Activated gamma-delta T cell treated with Interleukin-2 at 50 U/mL for 16 hours (primary cell): ENCODE measurements around the gene ABLIM1.

ENCODE experiments used
- DNase-seq: peaks from one replicate; pipeline ENCODE4 v3.0.0-alpha.2; 2020

ABLIM1 gene

DNA sequence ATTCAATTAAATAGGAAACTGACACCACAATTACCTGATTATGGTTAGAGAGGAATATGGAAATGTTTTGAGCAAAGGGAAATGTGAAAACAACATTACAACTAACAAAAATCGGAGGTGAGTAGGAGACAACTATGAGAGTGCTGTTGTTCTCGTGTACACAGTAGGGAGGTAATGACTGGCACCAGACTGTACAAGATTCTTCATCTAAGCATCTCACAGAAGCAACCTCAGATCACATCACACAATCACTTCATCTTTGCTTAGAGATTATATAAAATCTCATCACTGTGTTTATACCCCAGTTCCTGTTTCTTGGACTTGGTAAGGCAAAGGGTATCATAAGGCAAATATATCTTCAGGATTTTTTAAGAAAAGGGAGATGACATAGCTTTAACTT lies 14.9 kb downstream of the ABLIM1 start:
- DNase-seq, result no peak

DNA sequence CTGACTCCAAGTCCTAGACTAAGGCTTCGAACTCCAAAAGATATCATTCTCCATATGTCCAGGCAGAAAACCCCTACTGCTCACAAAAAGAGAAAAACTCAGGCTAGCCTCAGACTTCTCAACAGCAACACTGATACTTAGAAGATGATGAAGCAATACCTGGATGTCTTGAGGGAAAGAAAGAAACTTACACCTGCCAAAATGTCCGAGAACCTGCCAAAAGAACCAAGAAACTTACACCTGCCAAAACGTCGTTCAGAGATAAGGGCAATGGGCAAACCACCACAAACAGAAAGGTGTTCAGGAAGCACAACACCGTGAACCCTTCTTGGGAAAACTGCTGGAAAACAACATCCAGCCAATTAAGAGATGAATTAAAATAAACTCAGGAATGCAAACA lies 15.3 kb downstream of the ABLIM1 start:
- DNase-seq, result no peak

DNA sequence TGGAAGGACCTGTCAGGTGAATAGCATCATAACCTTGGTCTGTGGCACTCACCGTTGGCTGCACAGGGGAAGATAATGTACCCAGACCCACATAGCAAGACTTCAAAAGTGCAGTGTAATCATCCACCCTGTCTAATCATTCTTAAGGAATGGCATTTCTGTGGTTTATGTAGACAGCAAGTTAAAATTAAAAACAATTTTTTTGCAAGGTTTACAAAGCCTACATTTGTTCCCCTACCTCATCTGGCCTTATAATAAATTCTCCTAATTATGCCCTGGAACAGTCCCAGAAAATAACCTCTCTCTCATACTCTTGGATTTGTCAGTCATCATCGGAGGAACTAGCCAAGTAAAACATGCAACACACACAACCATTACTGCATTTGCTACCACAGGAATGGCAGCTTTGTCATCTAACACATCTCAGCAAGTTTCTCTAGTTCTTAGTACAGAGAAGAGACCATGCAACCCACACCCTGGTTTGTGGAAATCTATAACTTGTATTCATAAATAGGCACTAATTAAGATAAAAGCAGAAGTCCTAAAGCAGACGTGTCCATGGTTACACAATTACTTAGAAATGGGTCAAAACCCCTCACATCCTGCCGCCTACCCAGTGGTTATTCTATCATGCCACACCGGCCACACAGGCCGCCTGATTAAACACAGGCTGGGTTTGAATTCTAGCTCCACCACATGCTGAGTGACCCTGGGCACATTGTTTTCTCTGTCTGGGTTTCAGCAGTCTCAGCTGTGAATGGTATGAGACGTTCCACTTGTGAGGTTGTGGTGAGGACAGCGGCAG lies 19.1 kb downstream of the ABLIM1 start:
- DNase-seq, result no peak

DNA sequence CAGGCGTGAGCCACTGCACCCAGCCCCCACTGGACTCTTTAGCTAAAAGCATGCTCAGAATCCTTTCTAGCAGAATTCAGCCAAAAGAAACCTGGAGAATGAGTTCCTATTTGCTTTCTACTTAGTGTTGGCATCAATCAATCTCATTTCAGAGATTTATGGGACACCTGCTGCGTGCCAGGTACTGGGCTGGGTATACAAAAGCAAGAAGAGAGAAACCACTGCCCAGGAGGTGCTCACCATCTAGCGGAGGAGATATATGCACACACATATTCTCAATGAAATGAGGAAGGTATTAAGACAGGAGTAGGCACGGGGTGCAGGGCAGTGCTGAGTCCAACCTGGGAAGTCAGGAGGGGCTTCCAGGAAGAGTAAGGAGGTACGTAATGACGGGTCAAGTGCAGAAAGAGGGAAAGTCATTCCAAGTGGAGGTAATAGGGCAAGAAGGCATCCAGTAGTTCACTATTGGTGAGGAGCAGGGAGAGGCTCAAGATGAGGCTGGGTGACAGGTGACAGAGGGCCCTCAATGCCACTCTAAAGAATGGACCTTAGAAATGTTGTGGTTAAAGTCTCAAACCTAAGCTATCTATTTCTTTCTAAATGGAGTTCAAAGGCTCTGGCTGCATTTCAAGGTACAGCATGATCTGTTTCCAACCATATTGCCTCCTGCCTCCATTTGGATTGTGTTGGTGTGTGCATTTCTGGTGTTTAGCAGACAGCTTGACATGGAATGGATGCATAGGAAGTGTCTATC lies 22.1 kb downstream of the ABLIM1 start:
- no peak for DNase-seq

GRCh38 chr10:114635101-114635500 lies 23.0 kb downstream of the ABLIM1 start:
- DNase-seq, result no peak

DNA sequence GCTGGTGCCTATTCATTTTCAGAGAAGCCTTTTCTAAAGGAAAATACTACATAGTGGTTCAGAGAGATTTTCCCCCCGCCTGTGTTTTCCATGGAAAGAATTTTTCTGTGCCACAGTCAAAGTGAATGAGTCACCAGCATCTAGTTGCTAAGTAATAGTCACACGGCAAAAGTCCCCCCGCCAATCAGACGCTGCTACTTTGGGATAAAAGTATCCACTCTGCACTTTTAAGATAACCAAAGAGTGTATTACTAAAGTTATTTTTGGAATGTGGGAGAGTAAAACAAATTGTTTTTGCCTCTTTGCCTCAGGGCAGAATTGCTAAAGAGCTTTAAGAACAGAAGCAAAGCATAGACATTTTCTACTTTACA lies 23.5 kb downstream of the ABLIM1 start:
- no peak for DNase-seq

- no peak for DNase-seq
Measured at GRCh38 chr10:114632869-114633715, 25.0 kb downstream of the ABLIM1 start.

DNA sequence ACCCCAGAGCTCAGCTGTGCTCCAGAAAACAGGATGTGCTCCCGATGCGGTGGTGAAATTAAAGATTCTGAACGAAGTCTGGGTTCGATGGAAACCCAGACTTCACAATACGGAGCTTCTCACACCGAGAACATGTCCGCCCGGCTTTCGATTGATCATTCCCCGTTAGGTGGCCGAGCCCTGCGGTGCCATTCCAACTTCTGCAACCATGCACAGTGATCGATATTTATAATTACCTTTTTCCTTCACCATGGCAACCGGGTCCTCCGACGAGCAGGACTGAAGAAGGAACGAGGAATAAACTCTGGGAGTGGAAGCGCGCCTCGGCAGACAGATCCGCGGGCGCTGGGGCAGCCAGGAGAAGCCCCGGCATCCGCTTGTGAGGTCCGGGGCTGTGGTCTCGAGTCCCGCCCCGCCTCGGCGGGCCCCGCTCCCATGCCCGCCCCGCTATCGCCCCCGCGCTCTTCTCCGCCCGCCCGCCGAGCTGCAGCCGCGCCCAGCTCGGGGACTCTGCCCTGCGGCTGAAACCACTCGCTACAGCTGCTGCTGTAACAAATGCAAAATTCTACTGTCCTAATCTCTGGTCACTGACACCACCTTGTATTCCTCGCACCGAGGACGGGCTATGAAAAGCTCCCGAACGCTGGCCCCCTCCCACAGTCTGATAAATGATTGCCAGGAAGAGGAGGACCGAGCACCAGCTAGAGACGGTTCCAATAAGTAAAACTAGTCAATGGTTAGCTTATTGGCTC lies 26.2 kb downstream of the ABLIM1 start:
- peak; percentile 9 for DNase-seq

DNA sequence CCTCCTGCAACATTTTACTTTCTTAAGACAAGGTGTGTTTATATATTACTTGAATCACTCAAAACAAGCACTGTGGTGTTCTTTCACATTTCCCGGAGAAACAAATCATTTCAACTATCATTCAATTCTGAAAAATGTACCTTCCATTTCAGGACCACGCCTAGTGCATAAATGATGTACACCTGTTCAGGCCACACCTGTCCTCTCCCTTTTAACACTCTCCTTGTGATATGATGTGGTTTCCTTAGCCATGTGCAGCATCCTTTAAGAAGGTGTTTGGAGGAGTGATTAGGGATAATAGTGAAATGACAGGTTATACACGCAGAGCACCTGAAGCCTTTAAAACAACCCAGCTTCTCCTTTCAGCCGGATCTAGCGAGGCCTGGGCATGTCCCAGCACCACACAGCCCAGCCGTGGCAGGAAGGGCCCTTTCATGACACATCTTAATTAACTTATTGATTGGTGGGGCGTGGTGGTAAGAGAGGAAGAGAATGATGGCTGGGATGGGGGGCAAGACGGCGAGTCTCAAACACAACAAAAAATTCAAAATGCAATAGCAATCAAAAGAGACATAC lies 26.9 kb downstream of the ABLIM1 start:
- DNase-seq, result no peak

- DNase-seq, result no peak
Measured at GRCh38 chr10:114629824-114630730, 28.0 kb downstream of the ABLIM1 start.

- no peak for DNase-seq
Measured at GRCh38 chr10:114629083-114629823, 28.8 kb downstream of the ABLIM1 start.

DNA sequence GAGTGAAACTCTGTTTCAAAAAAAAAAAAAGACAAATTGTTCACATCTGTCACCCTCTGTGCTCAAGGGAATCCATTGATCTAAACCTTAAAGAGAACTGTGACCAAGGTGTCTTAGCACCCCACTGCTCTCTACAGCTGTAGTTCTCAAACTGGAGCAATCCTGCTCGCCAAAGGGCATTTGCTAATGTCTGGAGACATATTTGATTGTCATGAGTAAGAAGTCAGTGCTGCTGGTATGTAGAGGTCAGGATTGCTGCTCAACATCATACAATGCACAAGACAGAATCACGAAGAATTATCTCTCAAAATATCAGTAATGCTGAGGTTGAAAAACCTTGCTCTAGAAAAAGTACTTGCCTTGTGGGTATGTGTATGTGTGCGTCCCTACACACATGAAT lies 30.0 kb downstream of the ABLIM1 start:
- no peak for DNase-seq

DNA sequence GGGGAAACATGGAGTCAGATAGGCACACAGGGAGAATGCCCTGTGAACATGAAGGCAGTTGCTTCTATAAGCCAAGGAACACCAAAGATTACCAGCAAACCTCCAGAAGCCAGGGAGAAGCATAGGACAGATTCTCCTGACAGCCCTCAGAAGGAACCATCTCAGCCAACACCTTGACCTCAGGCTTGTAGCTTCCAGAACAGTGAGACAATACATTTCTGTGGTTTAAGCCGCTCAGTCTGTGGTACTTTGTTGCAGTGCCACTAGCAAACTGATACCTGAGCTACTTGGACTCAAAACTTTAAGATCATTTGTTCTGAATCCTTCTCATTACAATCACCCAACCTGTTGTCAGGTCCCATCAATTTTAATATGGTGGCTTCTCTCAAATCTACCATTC lies 31.2 kb downstream of the ABLIM1 start:
- no peak for DNase-seq

- DNase-seq, result no peak
Measured at GRCh38 chr10:114624951-114625780, 32.9 kb downstream of the ABLIM1 start.

DNA sequence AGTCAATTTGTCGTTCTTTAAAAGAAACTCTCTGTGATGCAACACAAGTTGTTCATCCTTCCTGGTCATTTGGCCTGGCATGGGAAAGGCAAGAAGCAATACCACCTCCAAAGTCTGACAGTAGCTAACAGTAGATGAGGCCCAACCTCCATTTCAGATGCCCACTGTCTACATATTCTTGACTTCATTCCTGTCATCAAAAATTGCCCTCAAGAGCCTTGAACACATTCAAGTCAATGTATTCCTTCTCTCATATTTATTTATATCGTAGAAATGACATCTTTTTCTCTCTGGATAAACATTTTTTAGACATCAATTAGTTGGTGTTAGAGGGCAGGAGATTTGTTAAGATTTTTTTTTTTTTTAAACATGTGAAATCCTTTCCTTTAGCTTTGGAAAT lies 33.7 kb downstream of the ABLIM1 start:
- DNase-seq, result no peak

DNA sequence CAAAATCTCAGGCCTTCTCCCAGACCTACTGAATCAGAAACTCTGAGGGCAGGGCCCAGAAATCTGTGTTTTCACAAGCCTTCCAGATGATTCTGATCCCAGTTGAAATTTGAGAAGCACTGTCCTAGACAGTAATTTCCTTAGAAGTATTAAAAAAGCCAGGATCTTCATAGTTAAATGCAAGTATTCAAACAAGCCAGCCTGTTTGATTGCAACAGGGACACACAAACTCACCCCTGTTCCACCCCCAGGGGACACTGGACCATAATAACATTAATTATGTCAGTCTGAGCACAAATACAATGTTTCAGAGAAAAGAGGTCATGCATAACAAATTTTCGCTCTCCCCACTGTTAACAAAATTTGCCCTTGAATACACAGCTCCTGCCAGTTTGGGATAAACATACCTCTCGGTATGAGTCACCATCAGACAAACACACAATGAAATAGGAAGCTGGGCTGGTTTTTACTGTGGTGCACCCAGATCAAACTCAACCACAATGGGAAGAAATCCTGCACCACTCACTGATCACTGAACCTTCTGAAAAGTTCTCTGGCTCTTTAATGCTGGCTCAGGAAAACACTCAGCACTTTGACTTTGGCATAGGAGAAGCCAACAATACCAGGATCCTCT lies 34.3 kb downstream of the ABLIM1 start:
- DNase-seq, result no peak

- DNase-seq, result no peak
Measured at GRCh38 chr10:114623155-114623554, 34.9 kb downstream of the ABLIM1 start.

DNA sequence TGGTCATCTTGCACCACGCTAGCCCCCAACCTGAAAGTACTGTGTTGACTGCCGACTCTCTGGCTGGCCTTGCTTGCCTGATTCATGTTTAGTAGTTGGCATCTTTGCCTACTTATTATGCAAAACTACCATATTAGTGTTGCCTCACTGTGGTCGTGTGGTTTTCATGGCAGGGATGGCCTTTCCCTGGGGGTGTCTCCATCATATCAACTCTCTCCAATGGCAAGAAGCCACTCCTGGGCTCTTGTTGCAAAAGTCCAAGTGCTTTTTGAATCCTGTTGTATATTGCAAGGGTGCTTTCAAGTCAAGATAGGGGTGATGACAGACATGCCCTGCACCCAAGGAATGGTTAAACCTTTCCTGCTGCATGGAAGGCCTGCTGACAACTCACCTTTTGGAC lies 39.4 kb downstream of the ABLIM1 start:
- no peak for DNase-seq

GRCh38 chr10:114616516-114616915 lies 41.6 kb downstream of the ABLIM1 start:
- DNase-seq, result no peak
